IMR-90 (cell line): ENCODE measurements around the gene IQCK. TPM values are rescaled to one million over a fixed set of nuclear protein-coding genes. Genes with fewer than 3 reads are reported as not detected.

Source experiments
- ATAC-seq: fragments of 200-7000 bp; cut with Tn5 transposase; 2 replicates; pipeline ENCODE4 v1.9.1; 2020; ENCODE audit warnings: low read depth, mild to moderate bottlenecking, moderate library complexity
- BruUV-seq: library from RNA; stranded (reverse); fragments of 400-500 nt; replicated peaks from 2 replicates; lab custom pipeline; 2021; lab: Mats Ljungman, UMichigan
- CTCF ChIA-PET: fragments of 300-600 bp; formaldehyde crosslinking; extraction: SDS; loops from one replicate; lab custom pipeline; 2021; ENCODE audit warnings: antibody characterized with exemption; lab: Yijun Ruan, JAX
- POLR2A ChIA-PET: fragments of 300-600 bp; sonication (Branson Sonifier 250); formaldehyde crosslinking; loops from one replicate; lab custom pipeline; 2022; ENCODE audit warnings: antibody characterized with exemption; ENCODE audit not compliant: unreplicated experiment; lab: Charles Lee
- DNase-seq: peaks from one replicate; pipeline ENCODE4 v3.0.0; 2013
- H2AFZ ChIP-seq: replicated peaks from 2 replicates; pipeline ENCODE3; 2013; ENCODE audit warnings: low read length, mild to moderate bottlenecking; ENCODE audit not compliant: poor library complexity
- H2AK5ac ChIP-seq: 2 replicates; pipeline ENCODE4 v1.6.1; 2013; ENCODE audit warnings: low read depth, low read length, inconsistent platforms
- H2AK9ac ChIP-seq: replicated peaks from 2 replicates; pipeline ENCODE3; 2013; ENCODE audit warnings: mild to moderate bottlenecking, low read depth, low read length, moderate library complexity; ENCODE audit not compliant: poor library complexity
- H2BK120ac ChIP-seq: 2 replicates; pipeline ENCODE4 v1.6.1; 2013; ENCODE audit warnings: low read depth, low read length, inconsistent platforms
- H2BK15ac ChIP-seq: 3 replicates; pipeline ENCODE4 v1.6.1; 2013; ENCODE audit warnings: low read depth, low read length, inconsistent platforms
- H2BK20ac ChIP-seq: 2 replicates; pipeline ENCODE4 v1.6.1; 2013; ENCODE audit warnings: low read depth, mild to moderate bottlenecking, inconsistent platforms, low read length, moderate library complexity
- H2BK5ac ChIP-seq: 2 replicates; pipeline ENCODE4 v1.6.1; 2013; ENCODE audit warnings: mild to moderate bottlenecking, low read depth, low read length, inconsistent platforms; ENCODE audit not compliant: poor library complexity, severe bottlenecking
- H3K14ac ChIP-seq: replicated peaks from 2 replicates; pipeline ENCODE4 v1.6.1; 2013; ENCODE audit warnings: low read depth, low read length, inconsistent platforms
- H3K18ac ChIP-seq: 2 replicates; pipeline ENCODE4 v1.6.1; 2013; ENCODE audit warnings: low read depth, low read length, control low read depth
- H3K23ac ChIP-seq: 2 replicates; pipeline ENCODE4 v1.6.1; 2013; ENCODE audit warnings: low read depth, low read length, inconsistent platforms
- H3K27ac ChIP-seq: 2 replicates; pipeline ENCODE4 v1.5.1; 2013; ENCODE audit warnings: mild to moderate bottlenecking, control low read depth, low read length; ENCODE audit not compliant: insufficient read depth
- H3K27me3 ChIP-seq: 2 replicates; pipeline ENCODE4 v1.6.1; 2013; ENCODE audit warnings: low read length; ENCODE audit not compliant: control insufficient read depth, insufficient read depth
- H3K36me3 ChIP-seq: 2 replicates; pipeline ENCODE4 v1.6.1; 2013; ENCODE audit warnings: low read length, mixed read lengths; ENCODE audit not compliant: control insufficient read depth, insufficient read depth
- H3K4ac ChIP-seq: 2 replicates; pipeline ENCODE4 v1.6.1; 2013; ENCODE audit warnings: low read depth, low read length, inconsistent platforms
- H3K4me1 ChIP-seq: 2 replicates; pipeline ENCODE4 v1.6.1; 2013; ENCODE audit warnings: low read length, mixed read lengths; ENCODE audit not compliant: control insufficient read depth, insufficient read depth
- H3K4me2 ChIP-seq: 2 replicates; pipeline ENCODE4 v1.6.1; 2013; ENCODE audit warnings: low read depth, mild to moderate bottlenecking, control low read depth, low read length, moderate library complexity
- H3K4me3 ChIP-seq: 2 replicates; pipeline ENCODE4 v1.5.1; 2013; ENCODE audit warnings: low read depth, mild to moderate bottlenecking, control low read depth, low read length, moderate library complexity; ENCODE audit not compliant: insufficient read depth
- H3K56ac ChIP-seq: 2 replicates; pipeline ENCODE4 v1.6.1; 2013; ENCODE audit warnings: low read length, inconsistent platforms; ENCODE audit not compliant: insufficient read depth; ENCODE audit errors: extremely low read depth
- H3K79me1 ChIP-seq, 2 experiments: 2 replicates each; pipeline ENCODE4 v1.6.1; 2013; ENCODE audit warnings: low read length in 2 of 2, inconsistent platforms in 1 of 2, low read depth in 1 of 2
- H3K9ac ChIP-seq: 2 replicates; pipeline ENCODE4 v1.6.1; 2013; ENCODE audit warnings: low read depth, low read length, control low read depth
- H3K9me1 ChIP-seq: 2 replicates; pipeline ENCODE4 v1.6.1; 2013; ENCODE audit warnings: low read length, inconsistent platforms; ENCODE audit not compliant: insufficient read depth
- H3K9me3 ChIP-seq: 2 replicates; pipeline ENCODE4 v1.6.1; 2013; ENCODE audit warnings: low read length; ENCODE audit not compliant: control insufficient read depth, insufficient read depth
- H4K20me1 ChIP-seq: 2 replicates; pipeline ENCODE4 v1.6.1; 2013; ENCODE audit warnings: low read length, inconsistent platforms; ENCODE audit not compliant: insufficient read depth
- H4K5ac ChIP-seq: 2 replicates; pipeline ENCODE4 v1.6.1; 2013; ENCODE audit warnings: mild to moderate bottlenecking, low read depth, low read length, control low read depth
- H4K8ac ChIP-seq, 2 experiments: 2 replicates each; pipeline ENCODE4 v1.6.1; 2013; ENCODE audit warnings: low read depth in 2 of 2, low read length in 2 of 2, control low read depth in 1 of 2, inconsistent platforms in 1 of 2
- H4K91ac ChIP-seq: 2 replicates; pipeline ENCODE4 v1.6.1; 2013; ENCODE audit warnings: low read depth, low read length, inconsistent platforms; ENCODE audit not compliant: insufficient read depth
- BHLHE40 ChIP-seq: fragments of 150-350 bp; IDR thresholded peaks from 2 replicates; pipeline ENCODE4 v1.6.1; 2016; ENCODE audit warnings: mild to moderate bottlenecking, low read depth, low read length
- CEBPB ChIP-seq: IDR thresholded peaks from 2 replicates; pipeline ENCODE4 v1.6.1; 2012; ENCODE audit warnings: low read depth, low read length, improper control_type of control experiment
- CHD1 ChIP-seq: IDR thresholded peaks from 2 replicates; pipeline ENCODE4 v1.6.1; 2012; ENCODE audit warnings: low read depth, low read length, improper control_type of control experiment
- MAFK ChIP-seq: IDR thresholded peaks from 2 replicates; pipeline ENCODE4 v1.6.1; 2012; ENCODE audit warnings: low read depth, low read length, improper control_type of control experiment
- MAZ ChIP-seq: IDR thresholded peaks from 2 replicates; pipeline ENCODE4 v1.6.1; 2012; ENCODE audit warnings: low read depth, mild to moderate bottlenecking, low read length, improper control_type of control experiment, moderate library complexity, borderline replicate concordance
- MXI1 ChIP-seq: IDR thresholded peaks from 2 replicates; pipeline ENCODE4 v1.6.1; 2012; ENCODE audit warnings: low read depth, mild to moderate bottlenecking, low read length, moderate library complexity, borderline replicate concordance
- NFE2L2 ChIP-seq: fragments of 150-350 bp; IDR thresholded peaks from 2 replicates; pipeline ENCODE4 v1.6.1; 2016; ENCODE audit warnings: low read depth, mild to moderate bottlenecking, low read length
- POLR2A ChIP-seq: IDR thresholded peaks from 2 replicates; pipeline ENCODE4 v1.6.1; 2012; ENCODE audit warnings: mild to moderate bottlenecking, low read depth, low read length
- RAD21 ChIP-seq: IDR thresholded peaks from 2 replicates; pipeline ENCODE4 v1.6.1; 2012; ENCODE audit warnings: low read length, improper control_type of control experiment
- RCOR1 ChIP-seq: IDR thresholded peaks from 2 replicates; pipeline ENCODE4 v1.6.1; 2012; ENCODE audit warnings: mild to moderate bottlenecking, low read length, improper control_type of control experiment; ENCODE audit not compliant: insufficient replicate concordance
- RFX5 ChIP-seq: IDR thresholded peaks from 2 replicates; pipeline ENCODE4 v1.8.0; 2012; ENCODE audit warnings: low read depth, mild to moderate bottlenecking, low read length, moderate library complexity
- SMC3 ChIP-seq: fragments of 150-350 bp; IDR thresholded peaks from 2 replicates; pipeline ENCODE4 v1.6.1; 2016; ENCODE audit warnings: low read depth, mild to moderate bottlenecking, antibody characterized with exemption, low read length, moderate library complexity
- WGBS, 2 experiments: methylation state at CpG; one replicate each; pipeline versions ENCODE4 v1.1.5 to v1.1.7; 2013; ENCODE audit warnings: missing lambda C conversion rate in 2 of 2; ENCODE audit not compliant: insufficient read length in 1 of 2; ENCODE audit errors: extremely low coverage in 2 of 2; 5-methylcytosine and 5-hydroxymethylcytosine counted together
- dilution Hi-C: fragments of 300-500 bp; cut with HindIII; formaldehyde crosslinking; loops from one replicate; pipeline ENCODE4 v1.14.3; 2018; ENCODE audit warnings: low sequenced_read_pairs; ENCODE audit not compliant: unreplicated experiment
- in situ Hi-C: fragments of 300-500 bp; cut with MboI; formaldehyde crosslinking; loops from 3 replicates; pipeline ENCODE4 v1.14.3; 2019; ENCODE audit warnings: low sequenced_read_pairs, inconsistent platforms, mixed read lengths
- intact Hi-C: fragments of 100-400 bp; cut with micrococcal nuclease; formaldehyde crosslinking; loops from 2 replicates; pipeline ENCODE4 v1.10.0; 2022
- polyA plus RNA-seq, 3 experiments: library from polyadenylated mRNA; depleted of rRNA; stranded (reverse); fragments of >200 nt; gene quantifications; 2 replicates each; pipeline ENCODE4 v1.2.3, GENCODE V29; 2012; ENCODE audit warnings: low replicate concordance in 1 of 3
- total RNA-seq: library from RNA; depleted of rRNA; stranded (reverse); fragments of >200 nt; gene quantifications from 2 replicates; pipeline ENCODE4 v1.2.3, GENCODE V29; 2012
- TF ChIP-seq, protein P1 (sequence below): fragments of 150-350 bp; IDR thresholded peaks from 2 replicates; pipeline ENCODE4 v1.6.1; 2017; ENCODE audit warnings: mild to moderate bottlenecking, antibody characterized with exemption, low read length, low read depth
- TF ChIP-seq, protein P2 (sequence below): fragments of 150-350 bp; IDR thresholded peaks from 2 replicates; pipeline ENCODE4 v1.6.1; 2016; ENCODE audit warnings: low read depth, mild to moderate bottlenecking, low read length, moderate library complexity, borderline replicate concordance
- TF ChIP-seq, protein P3 (sequence below): conservative IDR thresholded peaks from 2 replicates; pipeline ENCODE4 v1.5.1; 2012; ENCODE audit warnings: mild to moderate bottlenecking, low read depth, low read length, improper control_type of control experiment

Gene IQCK
- total and polyA plus RNA-seq, 2 of the 4 experiments (the other 2 are of a cell fraction) = 4.1 to 5.4 TPM

DNA sequence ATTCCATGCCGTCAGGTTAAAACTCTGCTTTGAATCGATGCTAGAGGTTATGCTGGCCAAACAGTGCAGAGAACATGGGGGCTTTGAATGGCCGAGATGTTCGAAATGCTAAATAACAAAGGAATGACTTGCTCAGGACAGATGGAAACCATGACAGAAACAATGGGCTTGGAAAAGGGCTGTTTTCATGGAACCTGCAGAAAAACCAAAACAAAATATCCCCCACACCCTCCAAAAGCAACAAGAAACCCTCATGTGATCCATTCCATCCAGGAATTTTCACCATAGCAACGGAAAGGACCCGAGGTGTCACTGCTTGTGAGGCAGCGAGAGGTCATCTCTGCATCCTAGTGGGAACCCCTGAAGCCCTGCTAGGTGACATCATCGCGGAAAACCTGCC, 141.1 kb downstream of the IQCK start:
- Histone ChIP-seq H3K18ac (no peak overlapping the region), H2AK5ac (no peak overlapping the region), H2AFZ (no peak overlapping the region), H3K4me2 (no peak overlapping the region), H2BK20ac (no peak overlapping the region), H3K14ac (no peak overlapping the region), H3K4me3 (no peak overlapping the region), H2BK15ac (no peak overlapping the region), H4K20me1 (no peaks in the 10 kb centered on the region), H3K4ac (no peak overlapping the region), H3K9me1 (peaks cover 6% of the 10 kb centered on the region; the same call in 1 of the 2 replicates), H3K36me3 (peaks cover 3% of the 10 kb centered on the region; the same call in 1 of the 2 replicates), H4K5ac (no peak overlapping the region), H2BK5ac (no peak overlapping the region), H3K56ac (no peak overlapping the region), H3K27me3 (no peaks in the 10 kb centered on the region), H3K27ac (no peak overlapping the region), H4K91ac (no peak overlapping the region), H2BK120ac (no peak overlapping the region), H4K8ac (no peak overlapping the region), H3K23ac (no peak overlapping the region), H2AK9ac (no peak overlapping the region), H3K9ac (no peak overlapping the region), H3K79me1 (no peaks in the 10 kb centered on the region), H3K9me3 (no peaks in the 10 kb centered on the region), H3K4me1 (peaks cover 3% of the 10 kb centered on the region; the same call in 1 of the 2 replicates)
- in situ Hi-C loops = no loop called here
- DNase-seq (no peak), ATAC-seq (no peak)
- dilution Hi-C loops = no loop called here
- TF ChIP-seq, protein P1, sequence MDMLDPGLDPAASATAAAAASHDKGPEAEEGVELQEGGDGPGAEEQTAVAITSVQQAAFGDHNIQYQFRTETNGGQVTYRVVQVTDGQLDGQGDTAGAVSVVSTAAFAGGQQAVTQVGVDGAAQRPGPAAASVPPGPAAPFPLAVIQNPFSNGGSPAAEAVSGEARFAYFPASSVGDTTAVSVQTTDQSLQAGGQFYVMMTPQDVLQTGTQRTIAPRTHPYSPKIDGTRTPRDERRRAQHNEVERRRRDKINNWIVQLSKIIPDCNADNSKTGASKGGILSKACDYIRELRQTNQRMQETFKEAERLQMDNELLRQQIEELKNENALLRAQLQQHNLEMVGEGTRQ = no peak
- no peak for TF ChIP-seq CEBPB
- no peak for TF ChIP-seq CHD1
- TF ChIP-seq, protein P2, sequence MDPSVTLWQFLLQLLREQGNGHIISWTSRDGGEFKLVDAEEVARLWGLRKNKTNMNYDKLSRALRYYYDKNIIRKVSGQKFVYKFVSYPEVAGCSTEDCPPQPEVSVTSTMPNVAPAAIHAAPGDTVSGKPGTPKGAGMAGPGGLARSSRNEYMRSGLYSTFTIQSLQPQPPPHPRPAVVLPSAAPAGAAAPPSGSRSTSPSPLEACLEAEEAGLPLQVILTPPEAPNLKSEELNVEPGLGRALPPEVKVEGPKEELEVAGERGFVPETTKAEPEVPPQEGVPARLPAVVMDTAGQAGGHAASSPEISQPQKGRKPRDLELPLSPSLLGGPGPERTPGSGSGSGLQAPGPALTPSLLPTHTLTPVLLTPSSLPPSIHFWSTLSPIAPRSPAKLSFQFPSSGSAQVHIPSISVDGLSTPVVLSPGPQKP = no peak
- TF ChIP-seq SMC3 = no peak
- no peak for TF ChIP-seq RFX5
- TF ChIP-seq MXI1 = no peak
- no peak for TF ChIP-seq MAFK
- no peak for TF ChIP-seq BHLHE40
- no peak for TF ChIP-seq RCOR1
- TF ChIP-seq RAD21 = no peak
- no peak for TF ChIP-seq POLR2A
- no peak for TF ChIP-seq MAZ
- no peak for TF ChIP-seq NFE2L2
- TF ChIP-seq, protein P3, sequence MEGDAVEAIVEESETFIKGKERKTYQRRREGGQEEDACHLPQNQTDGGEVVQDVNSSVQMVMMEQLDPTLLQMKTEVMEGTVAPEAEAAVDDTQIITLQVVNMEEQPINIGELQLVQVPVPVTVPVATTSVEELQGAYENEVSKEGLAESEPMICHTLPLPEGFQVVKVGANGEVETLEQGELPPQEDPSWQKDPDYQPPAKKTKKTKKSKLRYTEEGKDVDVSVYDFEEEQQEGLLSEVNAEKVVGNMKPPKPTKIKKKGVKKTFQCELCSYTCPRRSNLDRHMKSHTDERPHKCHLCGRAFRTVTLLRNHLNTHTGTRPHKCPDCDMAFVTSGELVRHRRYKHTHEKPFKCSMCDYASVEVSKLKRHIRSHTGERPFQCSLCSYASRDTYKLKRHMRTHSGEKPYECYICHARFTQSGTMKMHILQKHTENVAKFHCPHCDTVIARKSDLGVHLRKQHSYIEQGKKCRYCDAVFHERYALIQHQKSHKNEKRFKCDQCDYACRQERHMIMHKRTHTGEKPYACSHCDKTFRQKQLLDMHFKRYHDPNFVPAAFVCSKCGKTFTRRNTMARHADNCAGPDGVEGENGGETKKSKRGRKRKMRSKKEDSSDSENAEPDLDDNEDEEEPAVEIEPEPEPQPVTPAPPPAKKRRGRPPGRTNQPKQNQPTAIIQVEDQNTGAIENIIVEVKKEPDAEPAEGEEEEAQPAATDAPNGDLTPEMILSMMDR = no peak
- no TSS peak for BruUV-seq
- WGBS, 2 experiments = 78% methylated on average over 2 of the region's 9 CpGs; no CpG with 5 or more reads in 1 of the 2 experiments
- CTCF ChIA-PET = no interaction called here
- intact Hi-C loops = no loop called here
- POLR2A ChIA-PET = no interaction called here
